IgD-negative memory B cell (primary cell): ENCODE measurements around the gene MYLK2. TPM values are rescaled to one million over a fixed set of nuclear protein-coding genes. Genes with fewer than 3 reads are reported as not detected.
"Not testable (repeated sequence)": the region's sequence is repeated elsewhere in the genome, so short reads cannot be mapped to it uniquely, and the experiment has no call there.

Source experiments
- H3K27ac Mint-ChIP-seq, 3 donors: one replicate each; pipeline ENCODE4 v1.8.0; 2020 to 2022; ENCODE audit warnings: mild to moderate bottlenecking in 3 of 3, mixed read lengths in 3 of 3, moderate library complexity in 1 of 3
- H3K27me3 Mint-ChIP-seq: one replicate; pipeline ENCODE4 v1.8.0; 2021; ENCODE audit warnings: mixed read lengths
- H3K36me3 Mint-ChIP-seq: one replicate; pipeline ENCODE4 v1.8.0; 2020; ENCODE audit warnings: mild to moderate bottlenecking, mixed read lengths
- H3K4me1 Mint-ChIP-seq, 3 donors: one replicate each; pipeline ENCODE4 v1.8.0; 2020 to 2022; ENCODE audit warnings: mixed read lengths in 3 of 3, mild to moderate bottlenecking in 1 of 3
- H3K4me3 Mint-ChIP-seq, 4 donors: one replicate each; pipeline ENCODE4 v1.8.0; 2020 to 2022; ENCODE audit warnings: mild to moderate bottlenecking in 4 of 4, mixed read lengths in 4 of 4, moderate library complexity in 3 of 4
- H3K9me3 Mint-ChIP-seq, 3 donors: one replicate each; pipeline ENCODE4 v1.8.0; 2020 to 2021; ENCODE audit warnings: mixed read lengths in 3 of 3, mild to moderate bottlenecking in 1 of 3
- polyA plus RNA-seq: library from polyadenylated mRNA; unstranded; fragments of 300-500 nt; fragmentation: Illumina TruSeq; gene quantifications from one replicate; pipeline ENCODE4 v1.2.3, GENCODE V29; 2021

Gene MYLK2
- polyA plus RNA-seq, 1 donor from 2014 or later, result not detected

- Mint-ChIP-seq H3K4me1 (peaks cover 0 to 1% (median 0%) of the 10 kb centered on the region in 3 donors), H3K9me3 (no peaks in the 10 kb centered on the region)
Observed at GRCh38 chr20:31824554-31825313, 5.6 kb downstream of the MYLK2 start.

GRCh38 chr20:31826074-31826473 is 6.9 kb downstream of the MYLK2 start:
- Mint-ChIP-seq H3K4me3 (no peak overlapping the region), H3K36me3 (no peaks in the 10 kb centered on the region), H3K27ac (no peak overlapping the region), H3K9me3 (no peaks in the 10 kb centered on the region), H3K4me1 (peaks cover 0 to 2% (median 2%) of the 10 kb centered on the region in 3 donors), H3K27me3 (peaks cover 1% of the 10 kb centered on the region)

More at GRCh38 chr20:31824554-31825313, 5.6 kb downstream of the MYLK2 start:
- Mint-ChIP-seq H3K27me3 (peaks cover 1% of the 10 kb centered on the region), H3K27ac (no peak overlapping the region), H3K36me3 (no peaks in the 10 kb centered on the region), H3K4me3 (no peak overlapping the region)

- Mint-ChIP-seq H3K27ac (no peak overlapping the region), H3K9me3 (no peaks in the 10 kb centered on the region), H3K4me3 (no peak overlapping the region), H3K36me3 (no peaks in the 10 kb centered on the region), H3K4me1 (peaks cover 0 to 2% (median 2%) of the 10 kb centered on the region in 3 donors), H3K27me3 (peaks cover 1% of the 10 kb centered on the region)
Observed at GRCh38 chr20:31827059-31827458, 7.9 kb downstream of the MYLK2 start.

- H3K27ac Mint-ChIP-seq, H3K27me3 Mint-ChIP-seq, H3K36me3 Mint-ChIP-seq, H3K4me1 Mint-ChIP-seq, H3K9me3 Mint-ChIP-seq: not testable (repeated sequence)
- H3K4me3 Mint-ChIP-seq, result peak overlapping the region in 1 of 4 donors; percentile 4
Observed at GRCh38 chr20:31828016-31828415, 8.9 kb downstream of the MYLK2 start.

- no peaks in the 10 kb centered on the region for H3K27me3 Mint-ChIP-seq
- H3K9me3 Mint-ChIP-seq, result no peaks in the 10 kb centered on the region
- H3K27ac Mint-ChIP-seq, result no peak overlapping the region
- H3K4me3 Mint-ChIP-seq, result no peak overlapping the region
- peaks cover 2% of the 10 kb centered on the region for H3K36me3 Mint-ChIP-seq
- peaks cover 0 to 5% (median 2%) of the 10 kb centered on the region in 3 donors for H3K4me1 Mint-ChIP-seq
Observed at GRCh38 chr20:31829731-31830130, 10.6 kb downstream of the MYLK2 start.

- no peak overlapping the region for H3K27ac Mint-ChIP-seq
- peaks cover 0 to 5% (median 2%) of the 10 kb centered on the region in 3 donors for H3K4me1 Mint-ChIP-seq
- no peak overlapping the region for H3K4me3 Mint-ChIP-seq
- H3K36me3 Mint-ChIP-seq, result peaks cover 2% of the 10 kb centered on the region
- no peaks in the 10 kb centered on the region for H3K9me3 Mint-ChIP-seq
- H3K27me3 Mint-ChIP-seq, result no peaks in the 10 kb centered on the region
Observed at GRCh38 chr20:31830406-31830981, 11.3 kb downstream of the MYLK2 start.

- H3K4me3 Mint-ChIP-seq, result no peak overlapping the region
- H3K36me3 Mint-ChIP-seq, result peaks cover 2% of the 10 kb centered on the region
- no peaks in the 10 kb centered on the region for H3K9me3 Mint-ChIP-seq
- no peak overlapping the region for H3K27ac Mint-ChIP-seq
- H3K4me1 Mint-ChIP-seq, result peaks cover 0 to 10% (median 7%) of the 10 kb centered on the region in 3 donors
- no peaks in the 10 kb centered on the region for H3K27me3 Mint-ChIP-seq
Observed at GRCh38 chr20:31831211-31831610, 12.1 kb downstream of the MYLK2 start.

- no peaks in the 10 kb centered on the region for H3K9me3 Mint-ChIP-seq
- peaks cover 2% of the 10 kb centered on the region for H3K36me3 Mint-ChIP-seq
- H3K4me3 Mint-ChIP-seq, result no peak overlapping the region
- peaks cover 0 to 14% (median 10%) of the 10 kb centered on the region in 3 donors for H3K4me1 Mint-ChIP-seq
- peaks cover 3% of the 10 kb centered on the region for H3K27me3 Mint-ChIP-seq
- no peak overlapping the region for H3K27ac Mint-ChIP-seq
Observed at GRCh38 chr20:31831771-31832306, 12.7 kb downstream of the MYLK2 start.

- no peaks in the 10 kb centered on the region for H3K9me3 Mint-ChIP-seq
- peak overlapping the region in 2 of 4 donors; percentile 37 to 63 for H3K4me3 Mint-ChIP-seq
- H3K27me3 Mint-ChIP-seq, result peaks cover 3% of the 10 kb centered on the region
- peaks cover 0 to 14% (median 10%) of the 10 kb centered on the region in 3 donors for H3K4me1 Mint-ChIP-seq
- H3K27ac Mint-ChIP-seq, result no peak overlapping the region
- H3K36me3 Mint-ChIP-seq, result peaks cover 2% of the 10 kb centered on the region
Observed at GRCh38 chr20:31833130-31833930, 14.2 kb downstream of the MYLK2 start.

GRCh38 chr20:31833931-31834521 is 14.9 kb downstream of the MYLK2 start:
- H3K4me3 Mint-ChIP-seq, result no peak overlapping the region
- peaks cover 3% of the 10 kb centered on the region for H3K27me3 Mint-ChIP-seq
- H3K27ac Mint-ChIP-seq, result no peak overlapping the region
- H3K4me1 Mint-ChIP-seq, result peaks cover 0 to 14% (median 10%) of the 10 kb centered on the region in 3 donors
- peaks cover 2% of the 10 kb centered on the region for H3K36me3 Mint-ChIP-seq
- H3K9me3 Mint-ChIP-seq, result no peaks in the 10 kb centered on the region

- Mint-ChIP-seq H3K36me3 (peaks cover 2% of the 10 kb centered on the region), H3K4me3 (peak overlapping the region in 1 of 4 donors; percentile 88), H3K27me3 (peaks cover 3% of the 10 kb centered on the region), H3K9me3 (no peaks in the 10 kb centered on the region), H3K4me1 (peaks cover 0 to 12% (median 8%) of the 10 kb centered on the region in 3 donors), H3K27ac (no peak overlapping the region)
Observed at GRCh38 chr20:31835554-31835953, 16.4 kb downstream of the MYLK2 start.

- H3K9me3 Mint-ChIP-seq, result no peaks in the 10 kb centered on the region
Observed at GRCh38 chr20:31835977-31836852, 17.1 kb downstream of the MYLK2 start.

GRCh38 chr20:31836853-31837608 is 17.9 kb downstream of the MYLK2 start:
- Mint-ChIP-seq H3K4me3 (no peak overlapping the region), H3K4me1 (peaks cover 0 to 12% (median 8%) of the 10 kb centered on the region in 3 donors), H3K9me3 (no peaks in the 10 kb centered on the region), H3K27ac (no peak overlapping the region), H3K36me3 (peaks cover 2% of the 10 kb centered on the region), H3K27me3 (peaks cover 3% of the 10 kb centered on the region)

More at GRCh38 chr20:31835977-31836852, 17.1 kb downstream of the MYLK2 start:
- Mint-ChIP-seq H3K36me3 (peaks cover 2% of the 10 kb centered on the region), H3K27me3 (peaks cover 3% of the 10 kb centered on the region), H3K4me3 (peak overlapping the region in 1 of 4 donors; percentile 88), H3K27ac (no peak overlapping the region), H3K4me1 (peaks cover 0 to 12% (median 8%) of the 10 kb centered on the region in 3 donors)
